ENCODE results near the gene ALDH4A1. TPM values are rescaled to one million over a fixed set of nuclear protein-coding genes. Genes with fewer than 3 reads are reported as not detected.
A peak's percentile ranks its signal among the peaks of the same experiment; 100 is the strongest.

ALDH4A1 gene
- total and polyA plus RNA-seq, 12 donors, result 11.3 to 46.9 (median 19.8) TPM

- TF ChIP-seq POLR2A (IDR thresholded peaks at IDR 0.05) (no peak), CTCF (IDR thresholded peaks at IDR 0.05) (no peak)
- no peak for DNase-seq
- peak overlapping the region in 4 of 5 donors; percentile 15 to 98 (median 88) for H3K27ac ChIP-seq
- H3K4me3 ChIP-seq, result no peak overlapping the region
- 56 to 81% (median 63%) methylated on average over 3 to 11 of the region's 11 CpGs for WGBS, 4 donors
- no peaks in the 10 kb centered on the region for H3K27me3 ChIP-seq
- peaks cover 0 to 11% of the 10 kb centered on the region in 2 donors for H3K36me3 ChIP-seq (replicated peaks in 1 of 2)
- intact Hi-C loops (cut with DNase I), result no loop called here
- no peaks in the 10 kb centered on the region for H3K9me3 ChIP-seq (replicated peaks in 1 of 3)
- H3K4me1 ChIP-seq (replicated peaks in 1 of 2), result peaks cover 33 to 50% of the 10 kb centered on the region in 2 donors
Measured at GRCh38 chr1:18924221-18924691, 21.9 kb upstream of the ALDH4A1 start.

- H3K27me3 ChIP-seq, result no peaks in the 10 kb centered on the region
- peaks cover 0 to 11% of the 10 kb centered on the region in 2 donors for H3K36me3 ChIP-seq (replicated peaks in 1 of 2)
- H3K4me3 ChIP-seq, result no peak overlapping the region
- H3K9me3 ChIP-seq (replicated peaks in 1 of 3), result no peaks in the 10 kb centered on the region
- DNase-seq, result no peak
- intact Hi-C loops (cut with DNase I), result no loop called here
- TF ChIP-seq POLR2A (IDR thresholded peaks at IDR 0.05) (no peak), CTCF (IDR thresholded peaks at IDR 0.05) (no peak)
- peaks cover 33 to 50% of the 10 kb centered on the region in 2 donors for H3K4me1 ChIP-seq (replicated peaks in 1 of 2)
- WGBS, 4 donors, result 48 to 57% (median 49%) methylated on average over 10 to 14 of the region's 14 CpGs
- peak overlapping the region in 4 of 5 donors; percentile 15 to 98 (median 88) for H3K27ac ChIP-seq
Measured at GRCh38 chr1:18923756-18924211, 21.4 kb upstream of the ALDH4A1 start.

GRCh38 chr1:18922848-18923755 lies 20.7 kb upstream of the ALDH4A1 start:
- Histone ChIP-seq H3K27ac (peak overlapping the region; percentile 70 to 98 (median 84)), H3K4me1 (replicated peaks in 1 of 2) (peaks cover 33 to 50% of the 10 kb centered on the region in 2 donors), H3K36me3 (replicated peaks in 1 of 2) (peaks cover 0 to 11% of the 10 kb centered on the region in 2 donors), H3K9me3 (replicated peaks in 1 of 3) (no peaks in the 10 kb centered on the region), H3K4me3 (peak overlapping the region in 1 of 4 donors; percentile 27), H3K27me3 (no peaks in the 10 kb centered on the region)
- intact Hi-C loops (cut with DNase I), result no loop called here
- TF ChIP-seq POLR2A (IDR thresholded peaks at IDR 0.05) (no peak), CTCF (IDR thresholded peaks at IDR 0.05) (no peak)
- 58 to 85% (median 69%) methylated on average over 12 to 18 of the region's 18 CpGs for WGBS, 4 donors
- DNase-seq, result peak in 2 of 7 donors; percentile 30 to 43

GRCh38 chr1:18922319-18922726 lies 20.0 kb upstream of the ALDH4A1 start:
- H3K36me3 ChIP-seq (replicated peaks in 1 of 2), result peaks cover 0 to 11% of the 10 kb centered on the region in 2 donors
- WGBS, 4 donors, result 9 to 16% (median 10%) methylated on average over 8 of the region's 8 CpGs
- no peaks in the 10 kb centered on the region for H3K27me3 ChIP-seq
- TF ChIP-seq POLR2A (IDR thresholded peaks at IDR 0.05) (peak; percentile 32 to 76), CTCF (IDR thresholded peaks at IDR 0.05) (peak in 4 of 6 experiments; percentile 24 to 41 (median 37))
- H3K4me3 ChIP-seq, result peak overlapping the region in 1 of 4 donors; percentile 27
- peak; percentile 83 to 96 (median 92) for DNase-seq
- no peaks in the 10 kb centered on the region for H3K9me3 ChIP-seq (replicated peaks in 1 of 3)
- peak overlapping the region; percentile 70 to 98 (median 84) for H3K27ac ChIP-seq
- peaks cover 32 to 44% of the 10 kb centered on the region in 2 donors for H3K4me1 ChIP-seq (replicated peaks in 1 of 2)
- intact Hi-C loops (cut with DNase I), result no loop called here

Measured in adrenal gland (tissue), 12 donors.